SKM-1 (cell line): ENCODE data around the gene CEACAM3.

ENCODE experiments used
- DNase-seq: peaks from one replicate; lab custom pipeline; 2025; ENCODE audit not compliant: unreplicated experiment; lab: John Stamatoyannopoulos, UW

Gene CEACAM3

DNA sequence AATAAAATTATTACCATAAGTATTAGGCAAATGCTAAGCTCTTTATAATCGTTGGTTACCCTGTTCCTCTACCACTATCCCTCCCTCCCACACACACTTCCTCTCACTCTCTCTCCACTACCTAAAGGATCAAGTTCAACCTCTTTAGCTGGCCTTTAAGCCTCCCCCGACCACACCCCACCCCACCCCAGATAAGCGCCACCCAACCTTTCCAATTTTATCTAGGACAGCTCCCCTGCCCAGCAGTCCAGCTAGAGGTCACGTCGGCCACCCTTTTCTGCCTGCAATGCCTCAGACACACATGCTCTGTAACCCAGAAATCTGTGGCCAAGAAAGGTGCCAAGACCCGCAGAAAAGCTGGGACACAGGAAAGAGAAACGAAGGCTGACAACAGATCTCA, 47.0 kb downstream of the CEACAM3 start:
- no peak for DNase-seq

DNA sequence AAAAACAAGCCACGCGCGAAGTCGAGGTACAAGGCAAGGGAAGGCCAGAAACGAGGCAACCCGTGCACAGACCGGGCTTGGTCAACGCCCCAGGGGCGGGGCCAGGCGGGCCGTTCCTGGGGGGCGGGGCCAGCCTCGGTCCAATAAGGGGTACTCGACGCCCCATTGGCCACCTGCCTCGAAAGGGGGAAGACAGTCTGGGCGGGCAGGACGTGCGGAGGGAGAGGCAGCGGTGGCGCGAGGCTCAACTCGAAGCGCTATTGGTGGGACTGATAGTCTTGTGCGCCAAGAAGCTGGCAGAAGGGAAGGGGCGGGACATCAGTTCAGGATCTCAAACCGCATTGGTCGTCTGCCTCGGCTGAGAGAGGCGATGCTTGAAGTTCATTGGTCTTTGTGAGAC, 48.2 kb downstream of the CEACAM3 start, which contains the start of gene LYPD4:
Gene LYPD4, minus strand, starts transcription at position 83 of the 400 bp plus-strand sequence. CDS start 5,398 bp downstream, outside the sequence.
- no peak for DNase-seq

DNA sequence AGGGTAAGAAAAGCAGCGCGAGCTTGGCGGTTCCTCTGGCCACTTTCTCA, 48.4 kb downstream of the CEACAM3 start, which contains the start of gene DMRTC2:
Gene DMRTC2, plus strand, starts transcription at position 42 of the 50 bp plus-strand sequence. CDS start 2,387 bp downstream, outside the sequence.
- DNase-seq = no peak

DNA sequence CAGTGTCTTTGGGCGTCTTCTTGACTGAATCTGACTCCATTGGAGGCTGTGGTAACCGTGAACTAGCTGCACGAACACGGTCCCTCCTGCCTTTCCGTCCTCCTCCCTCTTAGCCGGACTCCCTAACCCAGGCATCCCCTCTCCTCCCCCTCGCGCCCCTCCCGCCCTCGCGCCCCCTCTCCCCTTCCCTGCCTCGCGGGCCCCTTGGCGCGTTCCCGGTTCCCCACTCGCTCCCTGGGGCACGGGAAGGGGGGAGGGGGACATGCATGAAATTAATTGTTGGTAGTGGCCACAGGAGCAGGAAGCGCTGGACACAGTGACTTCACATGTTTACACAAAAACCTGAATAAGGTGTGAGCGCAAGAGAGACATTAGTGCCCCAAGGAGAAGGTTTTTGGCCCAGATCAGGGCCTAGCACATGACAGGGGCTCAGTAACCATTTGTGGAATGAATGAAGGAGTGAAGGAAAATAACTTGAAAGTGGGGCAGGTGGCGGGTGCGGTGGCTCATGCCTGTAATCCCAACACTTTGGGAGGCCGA, 48.7 kb downstream of the CEACAM3 start:
- DNase-seq = no peak

DNA sequence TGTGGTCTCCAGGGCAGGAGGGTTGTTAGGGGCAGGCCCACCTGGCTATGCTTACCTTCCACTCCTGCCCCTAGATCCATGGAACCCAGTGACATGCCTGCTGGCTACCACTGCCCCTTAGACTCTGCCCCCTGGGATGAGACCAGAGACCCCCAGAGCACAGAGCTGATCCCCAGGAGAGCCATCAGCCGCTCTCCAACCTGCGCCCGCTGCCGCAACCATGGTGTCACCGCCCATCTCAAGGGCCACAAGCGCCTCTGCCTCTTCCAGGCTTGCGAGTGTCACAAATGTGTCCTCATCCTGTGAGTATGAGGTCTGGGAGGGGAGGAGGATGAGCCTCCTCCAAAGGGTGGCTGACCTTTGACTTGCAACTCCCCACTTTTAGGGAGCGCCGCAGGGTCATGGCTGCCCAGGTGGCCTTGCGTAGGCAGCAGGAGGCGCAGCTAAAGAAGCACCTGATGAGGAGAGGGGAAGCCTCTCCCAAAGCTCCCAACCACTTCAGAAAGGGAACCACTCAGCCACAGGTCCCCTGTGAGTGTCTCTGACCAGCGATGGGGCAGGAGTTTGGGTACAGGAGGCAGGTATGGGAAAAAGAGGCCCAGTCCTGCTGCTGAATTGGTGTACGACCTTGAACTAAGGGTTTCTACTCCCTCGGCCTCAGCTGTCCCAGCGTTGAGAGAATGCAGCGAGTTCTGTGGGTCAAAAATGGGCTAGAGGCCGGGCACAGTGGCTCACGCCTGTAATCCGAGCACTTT, 51.1 kb downstream of the CEACAM3 start:
- DNase-seq = no peak

DNA sequence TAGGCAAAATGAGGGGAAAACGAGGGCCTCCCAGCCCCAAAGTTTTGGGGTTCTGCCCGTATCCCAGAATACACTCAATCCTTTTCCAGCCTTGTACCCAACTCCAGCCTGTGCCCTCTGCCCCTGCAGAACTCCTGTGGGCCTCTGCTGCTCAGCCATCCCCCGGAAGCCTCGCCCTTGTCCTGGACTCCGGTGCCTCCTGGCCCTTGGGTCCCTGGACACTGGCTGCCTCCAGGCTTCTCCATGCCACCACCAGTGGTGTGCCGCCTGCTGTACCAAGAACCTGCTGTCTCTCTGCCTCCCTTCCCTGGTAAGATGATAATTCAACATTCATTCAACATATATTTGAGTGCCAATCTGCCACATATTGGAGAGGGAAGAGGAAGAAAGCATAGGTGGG, 52.3 kb downstream of the CEACAM3 start:
- no peak for DNase-seq

DNA sequence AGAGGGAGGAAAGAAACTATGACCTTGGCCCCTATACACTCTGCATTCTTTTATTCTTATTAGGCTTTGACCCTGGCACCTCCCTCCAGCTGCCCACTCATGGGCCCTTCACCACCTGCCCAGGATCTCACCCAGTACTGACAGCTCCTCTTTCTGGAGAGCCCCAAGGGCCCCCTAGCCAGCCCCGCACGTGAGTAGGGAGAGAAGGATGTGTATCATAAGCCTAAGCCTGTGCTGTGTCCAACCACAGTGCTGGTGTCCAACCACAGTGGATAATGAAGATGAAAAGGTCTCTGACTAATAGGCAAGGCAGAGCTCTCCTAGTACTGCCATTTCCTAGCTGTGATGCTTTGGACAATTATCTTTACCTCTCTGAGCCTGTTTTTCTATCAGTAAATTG, 52.7 kb downstream of the CEACAM3 start:
- no peak for DNase-seq

DNA sequence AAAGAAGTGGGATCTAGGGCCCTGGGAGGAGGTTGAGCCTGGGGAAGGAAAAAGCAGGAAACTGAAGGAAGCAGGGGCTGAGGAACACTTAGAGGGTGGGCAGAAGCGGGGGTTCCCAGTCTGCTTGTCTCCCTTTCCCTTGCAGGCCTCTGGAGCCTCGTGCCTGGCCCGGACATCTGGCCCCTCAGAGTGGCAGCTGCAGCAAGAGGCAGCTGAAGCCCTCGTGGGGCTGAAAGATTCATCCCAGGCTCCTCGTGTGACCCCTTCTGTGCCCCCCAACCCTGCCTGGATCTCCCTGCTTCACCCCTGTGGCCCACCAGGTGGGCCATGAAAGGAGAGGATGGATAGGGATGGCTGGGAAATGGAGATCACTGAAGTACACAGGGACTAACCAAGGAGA, 54.0 kb downstream of the CEACAM3 start:
- no peak for DNase-seq

DNA sequence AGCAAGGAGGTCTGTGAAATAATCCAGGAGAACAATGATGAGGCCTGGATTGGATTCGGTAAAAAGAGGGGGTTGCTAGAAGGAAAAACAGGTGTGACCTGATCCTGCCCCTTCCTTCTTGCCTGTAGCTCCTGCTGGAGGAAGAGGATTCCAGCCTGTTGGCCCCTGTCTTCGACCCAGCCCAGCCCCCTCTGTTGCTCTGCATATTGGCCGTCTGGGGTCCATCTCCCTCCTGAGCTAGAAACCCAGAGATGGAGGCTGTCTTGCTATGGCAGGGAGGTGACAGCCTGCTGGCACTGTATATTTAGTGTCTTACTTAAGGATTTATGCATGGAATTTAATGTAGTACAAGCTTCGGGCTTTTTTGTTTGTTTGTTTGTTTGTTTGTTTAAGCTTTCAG, 55.1 kb downstream of the CEACAM3 start:
- no peak for DNase-seq

DNA sequence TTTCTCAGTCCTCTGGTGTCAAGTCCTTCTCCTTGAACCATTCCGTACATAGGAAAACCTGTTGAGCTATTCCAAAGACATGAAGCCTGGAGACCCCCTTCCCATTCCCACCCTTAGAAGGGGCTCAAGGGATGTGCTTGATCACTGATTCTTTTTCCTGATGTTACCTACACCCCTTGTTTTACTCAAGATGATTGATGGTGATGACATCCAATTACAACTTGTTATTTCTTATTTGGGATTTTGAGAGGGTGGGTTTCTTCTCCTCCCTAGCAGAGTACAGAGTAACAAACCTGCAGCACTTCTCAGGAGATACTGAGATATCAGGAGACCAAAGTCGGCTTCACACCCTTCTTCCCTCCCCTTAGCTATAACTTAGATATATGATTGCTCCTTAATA, 57.0 kb downstream of the CEACAM3 start:
- DNase-seq = no peak

DNA sequence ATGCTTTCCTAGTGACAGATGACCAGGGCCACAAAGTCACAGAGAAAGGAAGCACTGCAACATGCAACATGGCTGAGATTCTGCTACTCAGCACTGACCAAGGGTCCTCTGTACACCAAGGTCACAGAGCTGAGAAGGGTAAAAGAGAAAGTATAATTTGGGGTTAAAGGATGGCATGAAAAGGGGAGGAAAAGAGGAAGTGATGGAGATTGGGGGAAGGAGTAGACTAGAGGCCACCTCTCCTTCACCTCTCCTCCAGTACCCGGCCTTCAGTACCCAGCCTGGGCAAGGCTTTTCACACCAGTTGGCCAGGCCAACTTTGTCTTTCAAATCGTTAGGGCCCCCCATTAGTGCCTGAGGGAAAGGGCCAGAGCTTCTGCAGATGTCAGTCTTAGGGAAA, 57.4 kb downstream of the CEACAM3 start:
- DNase-seq = no peak

DNA sequence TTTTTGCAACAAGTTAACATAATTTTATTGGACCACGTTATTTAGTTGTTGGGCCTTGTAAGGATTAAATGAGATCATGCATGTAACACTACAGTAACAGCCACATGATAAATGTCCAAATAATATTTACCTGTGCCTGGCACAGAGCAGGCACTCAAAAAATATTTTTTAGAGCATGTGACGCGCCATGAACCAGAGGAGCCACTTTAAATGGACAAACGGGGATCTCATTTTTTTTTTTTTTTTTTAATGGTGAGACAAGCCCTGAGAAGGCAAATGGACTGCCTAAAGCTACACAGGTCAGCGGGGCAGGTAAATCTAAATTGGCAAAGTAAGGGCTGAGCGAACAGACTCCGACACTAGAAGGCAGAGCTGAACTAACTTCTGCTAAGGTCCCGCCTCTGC, 62.8 kb downstream of the CEACAM3 start:
- no peak for DNase-seq

DNA sequence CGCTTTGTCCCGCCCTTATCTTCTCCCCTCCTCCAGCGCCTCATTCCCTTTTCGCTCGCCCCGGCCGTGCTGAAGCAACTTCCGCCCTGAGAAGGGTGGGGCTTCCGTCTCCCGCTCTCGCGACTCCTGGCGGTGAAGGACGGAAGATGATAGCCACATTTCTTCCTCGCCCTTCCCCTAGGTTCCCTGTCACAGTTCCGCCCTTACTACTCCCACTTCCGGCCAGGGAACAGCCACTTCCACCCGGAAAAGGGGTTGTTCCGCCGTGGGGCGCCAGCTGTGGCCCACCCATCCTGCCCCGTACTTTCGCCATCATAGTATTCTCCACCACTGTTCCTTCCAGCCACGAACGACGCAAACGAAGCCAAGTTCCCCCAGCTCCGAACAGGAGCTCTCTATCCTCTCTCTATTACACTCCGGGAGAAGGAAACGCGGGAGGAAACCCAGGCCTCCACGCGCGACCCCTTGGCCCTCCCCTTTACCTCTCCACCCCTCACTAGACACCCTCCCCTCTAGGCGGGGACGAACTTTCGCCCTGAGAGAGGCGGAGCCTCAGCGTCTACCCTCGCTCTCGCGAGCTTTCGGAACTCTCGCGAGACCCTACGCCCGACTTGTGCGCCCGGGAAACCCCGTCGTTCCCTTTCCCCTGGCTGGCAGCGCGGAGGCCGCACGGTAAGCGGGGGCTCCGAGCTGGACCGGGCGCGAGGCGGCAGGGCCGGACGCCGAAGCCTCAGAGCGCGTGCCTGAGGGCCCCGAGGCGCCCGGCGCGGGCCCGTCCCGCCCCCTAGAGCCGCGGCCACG, 63.4 kb downstream of the CEACAM3 start, which contains the start of gene RPS19:
Gene RPS19, plus strand, starts transcription at position 638 of the 801 bp plus-strand sequence. CDS start 520 bp downstream, outside the sequence.
- peak; percentile 79 for DNase-seq

DNA sequence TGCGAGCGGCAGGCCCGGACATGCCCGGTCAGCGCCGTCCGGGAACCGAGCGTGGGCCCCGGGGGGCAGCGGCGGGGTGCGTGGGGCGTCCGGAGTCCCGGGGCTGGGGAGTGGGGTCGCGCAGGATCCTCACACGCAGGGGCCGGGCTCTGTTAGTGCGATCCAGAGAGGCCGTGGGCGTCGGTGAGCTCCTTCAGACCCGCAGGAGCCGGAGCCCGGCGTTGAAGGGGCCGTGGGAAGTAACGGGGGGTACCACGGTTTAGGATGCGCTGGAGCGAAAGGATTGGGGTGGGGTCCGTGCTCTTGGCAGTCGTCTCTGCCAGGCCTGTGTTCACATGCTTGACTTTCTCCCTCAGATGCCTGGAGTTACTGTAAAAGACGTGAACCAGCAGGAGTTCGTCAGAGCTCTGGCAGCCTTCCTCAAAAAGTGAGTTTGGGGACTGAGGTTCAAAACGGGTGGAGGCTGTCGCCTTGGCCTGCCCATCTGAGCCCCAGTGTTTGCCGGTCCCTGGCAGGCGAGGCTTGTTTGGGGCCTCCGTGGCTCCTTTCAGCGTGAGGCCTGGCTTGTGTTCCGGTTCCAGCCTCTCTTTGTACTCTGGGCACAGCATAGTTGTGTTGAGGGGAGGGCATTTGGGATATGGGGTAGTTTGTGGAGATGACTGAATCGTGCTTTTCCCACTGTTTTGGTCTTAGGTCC, 64.2 kb downstream of the CEACAM3 start:
- no peak for DNase-seq
